ENCODE measurements around the gene ACAT1.

DNA sequence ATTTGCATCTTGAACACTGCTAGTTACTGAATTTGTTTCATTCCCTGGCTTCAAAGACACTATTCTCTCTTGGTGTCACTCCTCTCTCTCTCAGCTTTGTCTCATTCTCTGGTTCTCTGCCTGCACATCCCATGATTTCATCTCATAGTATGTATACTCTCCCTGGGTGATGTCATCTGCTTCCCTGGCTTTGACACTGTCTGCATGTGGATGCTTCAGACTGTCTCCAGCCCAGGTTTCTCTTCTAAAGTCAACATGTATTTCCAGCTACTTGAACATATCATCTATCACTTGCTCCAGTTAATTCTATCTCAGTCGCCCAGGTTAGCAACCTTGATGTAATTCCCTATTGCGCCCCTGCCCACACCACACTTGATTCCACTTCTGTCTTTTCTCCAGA, 9.3 kb upstream of the ACAT1 start:
- TF ChIP-seq, protein P1, sequence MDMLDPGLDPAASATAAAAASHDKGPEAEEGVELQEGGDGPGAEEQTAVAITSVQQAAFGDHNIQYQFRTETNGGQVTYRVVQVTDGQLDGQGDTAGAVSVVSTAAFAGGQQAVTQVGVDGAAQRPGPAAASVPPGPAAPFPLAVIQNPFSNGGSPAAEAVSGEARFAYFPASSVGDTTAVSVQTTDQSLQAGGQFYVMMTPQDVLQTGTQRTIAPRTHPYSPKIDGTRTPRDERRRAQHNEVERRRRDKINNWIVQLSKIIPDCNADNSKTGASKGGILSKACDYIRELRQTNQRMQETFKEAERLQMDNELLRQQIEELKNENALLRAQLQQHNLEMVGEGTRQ (IDR thresholded peaks at IDR 0.05; ENCODE audit: low read depth, low read length), result no peak
- TF ChIP-seq, protein P2, sequence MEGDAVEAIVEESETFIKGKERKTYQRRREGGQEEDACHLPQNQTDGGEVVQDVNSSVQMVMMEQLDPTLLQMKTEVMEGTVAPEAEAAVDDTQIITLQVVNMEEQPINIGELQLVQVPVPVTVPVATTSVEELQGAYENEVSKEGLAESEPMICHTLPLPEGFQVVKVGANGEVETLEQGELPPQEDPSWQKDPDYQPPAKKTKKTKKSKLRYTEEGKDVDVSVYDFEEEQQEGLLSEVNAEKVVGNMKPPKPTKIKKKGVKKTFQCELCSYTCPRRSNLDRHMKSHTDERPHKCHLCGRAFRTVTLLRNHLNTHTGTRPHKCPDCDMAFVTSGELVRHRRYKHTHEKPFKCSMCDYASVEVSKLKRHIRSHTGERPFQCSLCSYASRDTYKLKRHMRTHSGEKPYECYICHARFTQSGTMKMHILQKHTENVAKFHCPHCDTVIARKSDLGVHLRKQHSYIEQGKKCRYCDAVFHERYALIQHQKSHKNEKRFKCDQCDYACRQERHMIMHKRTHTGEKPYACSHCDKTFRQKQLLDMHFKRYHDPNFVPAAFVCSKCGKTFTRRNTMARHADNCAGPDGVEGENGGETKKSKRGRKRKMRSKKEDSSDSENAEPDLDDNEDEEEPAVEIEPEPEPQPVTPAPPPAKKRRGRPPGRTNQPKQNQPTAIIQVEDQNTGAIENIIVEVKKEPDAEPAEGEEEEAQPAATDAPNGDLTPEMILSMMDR (conservative IDR thresholded peaks at IDR 0.05; ENCODE audit: low read depth, low read length), result no peak
- TF ChIP-seq SMC3 (IDR thresholded peaks at IDR 0.05; ENCODE audit: low read depth, low read length) (no peak), RAD21 (IDR thresholded peaks at IDR 0.05; ENCODE audit: low read length) (no peak), MAZ (IDR thresholded peaks at IDR 0.05; ENCODE audit: borderline replicate concordance, low read depth, low read length) (no peak), POLR2A (IDR thresholded peaks at IDR 0.05; ENCODE audit: low read depth, low read length) (no peak), MXI1 (IDR thresholded peaks at IDR 0.05; ENCODE audit: borderline replicate concordance, low read depth, low read length) (peak; percentile 66; the same call in 1 of the 2 replicates), RCOR1 (IDR thresholded peaks at IDR 0.05; ENCODE audit: insufficient replicate concordance, low read length) (no peak)

Data from IMR-90 (cell line).